Measurements from ENCODE around the gene SMURF1.
"Not testable (repeated sequence)": the region's sequence is repeated elsewhere in the genome, so short reads cannot be mapped to it uniquely, and the experiment has no call there.

SMURF1 gene

DNA sequence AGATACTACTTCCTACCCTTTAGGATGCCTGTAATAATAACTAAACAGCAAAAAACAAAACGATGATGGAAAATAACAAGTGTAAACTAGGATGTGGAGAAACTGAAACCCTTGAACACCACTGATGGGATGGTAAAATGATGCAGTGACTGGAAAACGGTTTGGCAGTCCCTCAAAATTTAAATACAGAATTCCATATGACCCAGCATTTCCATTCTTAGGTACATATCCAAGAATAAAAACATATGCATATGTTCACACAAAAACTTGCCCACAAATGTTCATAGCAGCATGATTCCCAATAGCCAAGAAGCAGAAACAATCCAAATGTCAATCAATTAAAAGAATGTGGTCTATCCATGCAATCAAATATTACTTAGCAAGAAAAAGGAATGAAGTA is 25.8 kb downstream of the SMURF1 start:
- no peak for DNase-seq

DNA sequence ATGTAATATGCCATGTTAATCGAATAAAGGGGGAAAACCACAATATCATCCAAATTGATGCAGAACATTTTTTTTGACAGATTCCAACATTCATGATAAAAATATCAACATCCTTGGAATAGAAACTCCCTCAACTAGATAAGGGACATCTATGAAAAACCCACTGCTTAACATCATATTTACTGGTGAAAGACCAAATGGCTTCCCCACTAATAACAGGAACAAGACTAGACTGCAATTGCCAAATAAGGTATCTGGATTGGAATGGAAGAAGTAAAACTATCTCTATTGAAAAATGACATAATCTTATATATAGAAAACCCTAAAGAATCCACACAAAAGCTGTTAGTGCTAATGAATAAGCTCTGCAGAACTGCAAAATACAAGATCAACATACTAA is 27.8 kb downstream of the SMURF1 start:
- no peak for DNase-seq

DNA sequence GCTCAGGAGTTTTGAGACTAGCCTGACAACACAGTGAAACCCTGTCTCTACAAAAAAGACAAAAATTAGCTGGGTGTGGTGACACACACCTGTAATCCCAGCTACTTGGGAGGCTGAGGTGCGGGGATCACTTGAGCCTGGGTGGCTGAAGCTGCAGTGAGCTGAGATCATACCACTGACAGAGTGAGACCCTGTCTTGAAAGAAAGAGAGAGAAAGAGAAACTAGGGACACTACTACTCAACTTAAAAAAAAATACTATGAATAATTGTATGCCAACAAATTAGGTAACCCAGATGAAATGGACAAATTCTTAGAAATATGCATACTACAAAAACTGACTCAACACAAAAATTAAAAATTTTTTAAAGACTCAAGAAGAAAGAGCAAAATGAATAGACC is 28.5 kb downstream of the SMURF1 start:
- no peak for DNase-seq

DNA sequence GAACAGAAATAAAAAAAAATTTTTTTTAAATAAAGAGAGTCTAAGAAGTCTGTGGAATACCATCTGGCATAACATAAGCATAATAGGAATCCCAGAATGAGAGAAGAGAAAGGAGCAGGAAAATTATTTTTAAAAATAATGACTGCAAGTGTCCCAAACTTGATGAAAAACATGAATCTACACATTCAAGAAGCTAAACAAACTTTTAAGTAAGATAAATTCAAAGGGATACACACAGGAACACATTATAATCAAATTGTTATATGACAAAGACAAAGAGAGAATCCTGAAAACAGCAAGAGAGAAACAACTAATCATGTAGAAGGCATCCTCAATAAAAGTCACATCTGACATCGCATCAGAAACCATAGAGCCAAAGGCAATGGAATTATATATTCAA is 30.9 kb downstream of the SMURF1 start:
- DNase-seq: no peak

DNA sequence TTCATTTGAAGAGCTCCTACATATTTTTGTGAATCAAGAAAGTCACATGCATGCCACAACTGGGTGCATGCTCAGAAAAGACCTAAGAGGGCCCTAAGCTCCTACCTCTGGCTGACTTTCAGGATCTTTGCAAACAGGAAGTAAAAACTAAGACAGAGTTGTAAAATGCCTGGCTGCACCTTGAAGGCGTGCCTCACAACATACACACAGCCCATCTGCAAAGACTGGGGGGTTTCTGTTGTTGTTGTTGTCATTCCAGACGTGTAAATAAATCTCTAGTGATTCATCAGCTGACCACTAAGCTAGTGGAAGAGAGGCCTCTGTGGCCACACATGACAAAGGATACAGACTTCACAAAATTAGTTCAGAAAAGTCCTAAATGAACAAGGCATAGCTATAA is 31.8 kb downstream of the SMURF1 start:
- no peak for DNase-seq

DNA sequence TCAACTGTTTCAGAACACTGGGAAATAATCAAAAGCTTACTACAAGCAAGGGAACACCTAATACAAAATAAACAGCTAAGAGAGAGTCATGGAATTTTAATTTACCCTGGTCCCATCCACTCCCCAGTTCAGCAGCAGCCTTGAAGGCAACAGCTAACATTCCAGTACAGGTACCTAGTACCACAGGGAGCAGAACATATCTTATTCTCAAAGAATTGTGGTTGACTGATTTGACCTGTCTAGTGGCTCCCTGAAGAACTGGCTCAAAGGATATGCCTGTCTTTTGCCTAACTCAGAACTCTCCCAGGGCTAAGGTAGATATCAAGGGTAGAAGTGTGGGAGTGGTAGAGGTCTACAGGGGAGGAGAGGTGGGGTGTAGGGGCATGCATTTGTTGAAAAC is 32.3 kb downstream of the SMURF1 start:
- no peak for DNase-seq

DNA sequence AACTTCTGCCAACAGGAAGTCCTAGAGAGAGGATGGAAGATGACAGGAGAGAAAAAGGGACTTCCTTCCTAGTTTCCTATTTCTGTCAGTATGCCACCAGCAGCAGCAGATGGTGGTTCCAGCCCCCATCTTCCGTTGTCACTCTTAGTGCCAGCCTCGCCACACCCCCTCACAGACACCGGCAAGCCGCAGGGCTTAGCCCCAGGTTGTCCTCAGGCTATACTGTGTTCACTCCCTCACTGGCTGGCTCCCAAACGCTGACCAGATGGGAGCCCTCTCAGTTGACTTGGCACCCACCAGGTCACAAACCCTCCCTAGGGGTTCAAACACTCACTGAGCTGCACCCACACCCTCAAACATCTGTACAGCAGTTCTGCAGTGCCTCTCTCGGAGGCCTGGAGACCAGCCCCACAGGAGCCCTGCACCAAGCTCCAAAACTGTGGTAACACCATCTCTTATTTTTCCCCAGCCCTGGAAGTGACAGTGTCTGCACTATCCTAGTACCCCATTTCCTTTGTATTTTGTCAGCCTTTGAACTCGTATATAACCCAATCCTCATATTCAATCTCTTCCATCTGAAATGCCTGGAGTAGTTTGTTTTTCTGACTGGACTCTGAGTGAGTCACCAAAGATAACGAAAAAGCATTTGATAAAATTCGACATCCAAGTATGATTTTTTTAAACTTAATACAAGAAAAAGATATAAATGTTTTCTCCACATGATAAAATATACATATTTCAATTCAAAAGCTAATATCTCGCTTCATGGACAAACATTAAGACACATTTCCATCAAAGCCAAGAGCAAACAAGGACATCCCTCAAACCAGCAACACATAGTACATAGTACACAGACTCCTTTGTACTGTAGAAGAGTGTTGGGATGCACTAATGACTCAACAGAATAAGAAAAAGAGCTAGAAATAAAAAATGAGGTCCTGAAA is 34.5 kb downstream of the SMURF1 start:
- DNase-seq: no peak

DNA sequence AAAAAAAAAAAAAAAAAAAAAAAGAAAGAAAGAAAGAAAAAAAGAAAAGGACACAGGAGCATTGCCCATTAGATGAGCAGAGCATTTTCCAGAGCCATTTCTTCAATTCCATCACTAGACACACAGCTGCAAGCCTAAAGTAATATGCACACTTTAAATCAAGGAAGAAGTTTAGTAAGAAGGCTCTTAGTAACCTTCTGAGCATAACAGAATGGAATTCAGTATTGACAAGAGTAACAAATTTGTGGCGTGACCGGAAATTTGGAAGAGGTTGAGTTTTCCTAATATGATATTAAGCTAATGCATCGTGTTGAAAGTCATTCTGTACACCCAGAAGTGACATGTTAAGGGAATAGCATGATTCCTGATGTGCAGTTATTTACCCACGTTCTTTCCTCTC is 35.3 kb downstream of the SMURF1 start:
- no peak for DNase-seq

DNA sequence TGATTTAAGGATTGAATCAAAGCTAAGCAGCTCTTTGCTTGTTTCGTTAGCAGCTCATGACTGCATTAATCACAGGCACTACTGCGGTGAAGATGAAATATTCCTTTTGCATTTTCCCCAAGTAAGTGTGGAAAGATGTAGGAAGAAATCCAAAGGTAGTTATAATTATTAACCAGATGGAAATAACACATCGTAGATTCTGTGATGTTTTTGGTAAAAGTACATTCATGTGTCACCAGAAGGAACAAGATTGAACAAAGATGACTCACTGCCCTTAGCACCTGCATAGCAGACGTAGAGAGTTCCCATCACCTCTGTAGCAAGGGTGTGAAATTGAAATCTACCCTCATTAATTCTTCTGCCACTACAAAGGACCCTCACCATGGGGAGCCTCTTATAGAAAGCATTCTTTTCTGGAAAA is 37.1 kb downstream of the SMURF1 start:
- DNase-seq: no peak

DNA sequence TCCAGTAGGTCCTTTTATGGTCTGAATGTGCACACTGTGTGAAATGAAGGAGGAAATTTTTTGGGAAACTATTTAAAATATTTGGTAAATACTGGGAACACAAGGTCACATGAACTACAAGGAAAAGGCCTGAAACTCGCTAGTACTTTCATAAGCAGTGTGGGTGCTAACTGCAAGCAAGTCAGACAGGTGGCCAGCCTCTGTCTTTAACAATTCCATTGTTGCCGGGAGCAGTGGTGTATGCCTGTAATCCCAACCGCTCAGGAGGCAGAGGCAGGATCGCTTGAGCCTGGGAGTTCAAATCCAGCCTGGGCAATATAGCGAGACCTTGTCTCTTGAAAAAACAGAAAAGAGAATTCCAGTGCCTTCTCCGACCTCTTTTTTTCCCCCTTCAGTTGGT is 37.5 kb downstream of the SMURF1 start:
- DNase-seq: no peak

DNA sequence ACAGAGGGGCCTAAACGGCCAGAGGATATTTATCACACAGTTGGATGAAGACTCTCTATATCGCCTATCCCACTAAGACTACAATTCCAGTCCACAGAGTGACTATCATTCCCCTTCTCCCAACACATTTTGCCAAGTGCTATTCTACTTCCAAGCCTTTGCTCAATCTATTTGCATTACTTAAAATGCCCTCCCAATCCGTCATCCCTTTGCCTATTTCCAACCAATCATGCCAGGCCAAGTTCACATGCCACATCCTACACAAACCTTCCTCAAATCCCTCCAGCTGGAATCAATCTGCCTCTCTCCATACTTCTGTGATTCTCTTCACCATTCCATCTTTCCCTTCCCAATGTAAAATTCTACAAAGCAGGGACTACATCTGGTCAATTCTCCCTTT is 38.2 kb downstream of the SMURF1 start:
- no peak for DNase-seq

DNA sequence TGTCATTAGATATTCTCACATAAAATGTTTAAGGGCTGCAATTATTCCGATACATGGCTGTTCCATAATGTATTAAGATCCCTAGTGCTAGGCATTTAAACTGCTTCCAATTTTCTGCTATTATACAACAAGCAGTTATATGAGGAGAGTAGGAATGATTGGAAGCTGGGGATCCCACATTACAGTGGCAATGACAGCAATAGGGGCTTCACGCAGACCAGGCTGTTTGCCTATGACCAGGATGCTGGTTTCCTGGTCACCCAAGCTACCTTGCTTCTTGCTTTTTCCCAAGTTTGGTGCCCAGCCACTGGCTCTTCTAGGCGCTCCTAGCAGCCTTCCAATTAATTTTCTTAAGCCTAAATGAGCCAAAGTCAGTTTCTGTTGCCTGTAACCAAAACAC is 39.3 kb downstream of the SMURF1 start:
- DNase-seq: no peak

DNA sequence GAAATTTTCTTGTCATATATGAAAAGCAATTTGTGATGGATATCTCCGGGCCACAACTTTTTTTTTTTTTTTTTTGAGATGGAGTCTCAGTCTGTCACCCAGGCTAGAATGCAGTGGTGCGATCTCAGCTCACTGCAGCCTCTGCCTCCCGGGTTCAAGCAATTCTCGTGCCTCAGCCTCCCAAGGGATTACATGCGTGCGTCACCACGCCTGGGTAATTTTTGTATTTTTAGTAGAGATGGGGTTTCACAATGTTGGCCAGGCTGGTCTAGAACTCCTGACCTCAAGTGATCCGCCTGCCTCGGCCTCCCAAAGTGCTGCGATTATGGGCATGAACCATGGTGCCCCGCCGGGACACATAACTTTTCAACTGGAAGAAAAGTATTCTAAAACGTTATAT is 40.1 kb downstream of the SMURF1 start:
- not testable (repeated sequence) for DNase-seq

DNA sequence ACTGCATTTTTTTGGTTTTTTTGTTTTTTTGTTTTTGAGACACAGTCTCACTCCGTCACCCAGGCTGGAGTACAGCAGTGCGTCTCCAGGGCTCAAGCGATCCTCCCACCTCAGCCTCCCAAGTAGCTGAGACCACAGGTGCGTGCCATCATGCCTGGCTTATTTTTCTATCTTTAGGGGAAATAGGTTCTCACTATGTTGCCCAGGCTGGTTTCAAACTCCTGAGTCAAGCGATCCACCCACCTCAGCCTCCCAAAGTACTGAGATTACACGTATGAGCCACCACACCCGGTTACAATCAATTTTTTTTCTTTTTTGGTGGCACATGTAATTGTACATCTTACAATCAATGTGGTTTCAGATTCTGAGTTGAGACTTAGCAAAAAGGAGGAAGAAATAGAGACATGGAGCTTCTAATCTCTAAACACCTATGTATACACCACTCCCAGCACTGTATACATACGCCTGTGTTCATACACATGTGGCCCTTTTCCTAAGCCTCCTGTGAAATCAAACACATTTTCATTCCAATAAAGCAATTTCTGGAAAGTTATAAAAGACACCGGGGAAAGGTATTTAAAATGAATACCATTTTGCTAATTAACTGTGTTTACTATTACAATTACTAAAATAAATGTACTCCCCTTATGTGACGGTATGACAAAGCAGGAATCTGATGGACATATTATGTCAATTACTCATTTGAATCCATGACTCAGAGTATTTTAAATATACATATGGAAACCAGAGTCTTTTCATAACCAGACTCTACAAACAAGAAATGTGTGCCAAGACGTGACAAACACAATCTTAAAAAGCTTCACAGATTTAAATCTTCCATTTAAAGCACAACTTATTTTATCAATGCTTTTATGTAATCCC is 40.9 kb downstream of the SMURF1 start:
- no peak for DNase-seq

DNA sequence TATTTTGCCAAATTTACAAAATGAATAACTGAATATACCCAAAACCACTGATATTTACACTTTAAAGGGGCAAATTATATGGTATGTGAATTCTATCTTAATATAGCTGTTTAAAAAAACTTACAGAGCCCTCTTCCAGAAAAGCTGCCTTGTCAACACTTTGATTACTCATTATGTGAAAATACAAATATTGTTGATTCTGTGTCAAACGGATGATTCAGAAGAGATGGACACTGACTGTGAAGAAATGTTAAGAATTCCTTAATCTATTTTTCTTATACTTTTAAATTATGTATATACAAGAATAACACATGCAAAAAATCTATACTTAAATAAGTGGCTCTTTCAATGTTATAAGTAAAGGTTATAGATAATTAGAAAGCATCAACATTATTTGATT is 41.5 kb downstream of the SMURF1 start:
- DNase-seq: no peak

DNA sequence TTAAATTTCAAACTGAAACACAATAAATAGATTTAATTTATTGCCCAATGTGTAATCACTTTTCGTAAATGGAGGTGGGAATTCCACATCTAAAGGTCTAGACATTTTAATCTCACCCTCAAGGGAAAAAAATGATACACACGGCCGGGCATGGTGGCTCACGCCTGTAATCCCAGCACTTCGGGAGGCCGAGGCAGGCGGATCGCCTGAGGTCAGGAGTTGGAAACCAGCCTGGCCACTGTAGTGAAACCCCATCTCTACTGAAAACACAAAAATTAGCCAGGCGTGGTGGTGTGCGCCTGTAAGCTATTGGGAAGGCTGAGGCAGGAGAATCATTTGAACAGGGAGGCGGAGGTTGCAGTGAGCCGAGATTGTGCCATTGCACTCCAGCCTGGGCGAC is 42.4 kb downstream of the SMURF1 start:
- not testable (repeated sequence) for DNase-seq

DNA sequence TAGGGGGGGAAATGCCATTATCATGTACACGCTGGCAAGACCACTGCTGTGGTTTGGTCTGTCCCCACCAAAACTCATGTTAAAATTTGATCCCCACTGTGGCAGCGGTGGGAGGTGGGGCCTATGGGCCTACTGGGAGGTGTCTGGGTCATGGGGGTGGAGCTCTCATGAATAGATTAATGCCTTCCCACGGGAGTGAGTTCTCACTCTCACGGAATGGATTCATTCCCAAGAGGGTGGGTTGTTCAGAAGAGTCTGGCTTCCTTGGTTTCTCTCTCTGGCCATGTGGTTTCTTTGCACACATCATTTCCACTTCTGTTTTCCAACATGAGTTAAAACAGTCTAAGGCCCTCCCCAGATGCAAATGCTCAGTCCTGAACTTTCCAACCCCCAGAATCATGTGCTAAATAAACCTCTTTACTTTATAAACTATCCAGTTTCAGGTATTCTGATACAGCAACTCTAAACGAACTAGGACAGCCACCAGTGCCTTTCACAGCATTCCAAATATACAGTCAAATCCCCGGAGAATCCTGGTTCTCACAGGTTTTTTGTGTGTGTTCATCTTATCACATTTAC is 44.3 kb downstream of the SMURF1 start:
- no peak for DNase-seq

DNA sequence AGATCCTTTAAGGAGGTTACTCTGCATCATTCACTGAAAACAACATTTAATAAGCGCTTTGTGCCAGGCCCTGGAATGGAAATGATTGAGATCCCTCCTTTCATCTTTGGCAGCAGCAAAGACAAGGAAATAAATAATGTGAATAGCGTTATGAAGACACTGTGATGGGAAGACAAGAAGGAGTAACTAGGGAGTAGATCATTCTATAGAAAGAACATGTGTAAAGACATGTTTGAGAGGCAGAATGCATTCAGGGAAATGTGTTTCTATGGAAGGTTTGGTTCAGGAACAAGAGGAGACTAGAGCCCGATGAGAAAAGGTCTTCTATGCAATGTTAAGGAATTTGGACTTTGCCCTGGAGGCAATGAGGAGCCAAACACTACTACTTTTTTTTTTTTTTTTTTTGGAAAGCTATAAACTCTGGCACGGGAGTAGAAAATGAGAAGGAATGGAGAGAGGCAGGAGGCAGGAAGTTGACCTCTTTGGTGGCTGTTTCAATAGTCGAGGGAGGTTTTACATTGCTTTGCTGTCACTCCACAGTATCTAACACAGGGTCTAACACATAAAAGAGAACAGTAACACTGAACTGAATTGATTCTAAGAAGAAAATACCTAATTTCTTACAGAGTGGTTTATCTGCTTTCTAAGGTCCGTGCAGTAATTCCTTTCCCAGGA is 44.9 kb downstream of the SMURF1 start:
- no peak for DNase-seq

DNA sequence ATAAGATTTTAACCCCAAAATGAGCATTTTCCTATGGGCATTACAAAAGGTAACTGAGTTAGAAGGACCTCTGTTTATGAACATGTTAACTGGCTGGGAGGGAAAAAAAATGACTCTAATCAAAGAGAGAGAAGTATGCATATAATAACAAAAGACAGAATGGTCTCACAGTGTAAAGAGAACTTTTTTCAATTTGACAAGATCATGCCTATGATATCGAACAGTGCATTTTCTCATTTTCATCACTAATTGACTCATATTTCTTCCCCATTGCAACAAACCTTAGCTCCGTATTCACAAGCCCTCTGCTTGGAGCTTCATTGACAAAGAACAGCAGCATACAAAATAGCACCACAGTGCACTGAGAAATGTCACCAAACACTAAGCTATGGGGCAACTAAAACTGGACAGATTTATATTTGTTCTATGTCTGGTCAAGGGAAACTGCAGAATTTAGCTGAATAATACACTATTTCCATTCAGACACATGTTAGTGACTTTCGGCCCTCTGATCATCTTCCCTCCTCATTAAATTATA is 45.6 kb downstream of the SMURF1 start:
- no peak for DNase-seq

DNA sequence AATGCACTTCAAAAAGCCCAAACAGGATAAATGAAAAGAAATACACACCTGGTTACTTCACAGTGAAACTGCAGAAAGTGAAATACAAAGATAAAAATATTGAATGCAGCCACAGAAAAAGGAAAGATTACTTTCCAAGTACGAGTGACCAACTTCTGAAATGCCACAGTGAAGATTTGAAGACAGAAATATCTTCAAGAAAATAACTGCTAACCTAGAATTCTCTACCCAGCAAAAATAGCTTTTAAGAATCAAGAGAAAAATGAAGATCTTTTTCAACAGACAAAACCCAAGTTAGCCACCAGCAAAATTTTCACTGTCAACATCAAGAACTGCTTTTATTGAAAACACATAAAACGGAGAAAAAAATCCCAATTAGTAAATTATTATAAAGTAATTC is 46.2 kb downstream of the SMURF1 start:
- no peak for DNase-seq

DNA sequence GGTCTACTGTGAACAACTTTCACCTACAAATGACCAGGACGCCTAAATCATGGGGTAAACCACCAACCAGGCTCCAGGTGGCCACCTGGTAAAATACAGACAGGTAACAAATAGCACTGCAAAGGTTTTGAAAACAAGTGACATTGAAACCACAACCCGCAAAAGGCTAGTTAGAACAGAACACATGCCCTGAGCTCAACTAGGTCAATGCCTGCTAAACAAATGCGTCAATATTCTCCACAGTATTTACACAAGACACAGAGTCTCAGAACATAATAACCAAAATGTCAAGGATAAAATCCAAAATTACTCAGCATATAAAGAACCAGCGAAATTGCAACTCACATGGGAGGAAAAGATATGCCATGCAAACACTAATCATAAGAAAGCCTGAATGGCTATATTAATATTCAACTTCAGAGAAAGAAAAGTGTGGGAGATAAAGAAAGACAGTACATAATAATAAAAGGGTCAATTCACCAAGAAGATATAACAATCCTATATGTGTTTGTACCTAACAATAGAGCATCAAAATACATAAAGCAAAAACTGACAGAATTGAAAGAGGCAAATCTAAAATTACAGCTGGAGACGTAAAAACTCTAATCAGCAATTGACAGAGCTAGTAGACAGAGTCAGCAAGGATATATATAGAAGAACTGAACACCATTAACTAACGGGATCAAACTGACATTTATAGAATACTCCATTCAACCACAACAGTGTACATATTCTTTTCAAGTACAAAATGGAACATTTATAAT is 47.6 kb downstream of the SMURF1 start:
- DNase-seq: no peak

DNA sequence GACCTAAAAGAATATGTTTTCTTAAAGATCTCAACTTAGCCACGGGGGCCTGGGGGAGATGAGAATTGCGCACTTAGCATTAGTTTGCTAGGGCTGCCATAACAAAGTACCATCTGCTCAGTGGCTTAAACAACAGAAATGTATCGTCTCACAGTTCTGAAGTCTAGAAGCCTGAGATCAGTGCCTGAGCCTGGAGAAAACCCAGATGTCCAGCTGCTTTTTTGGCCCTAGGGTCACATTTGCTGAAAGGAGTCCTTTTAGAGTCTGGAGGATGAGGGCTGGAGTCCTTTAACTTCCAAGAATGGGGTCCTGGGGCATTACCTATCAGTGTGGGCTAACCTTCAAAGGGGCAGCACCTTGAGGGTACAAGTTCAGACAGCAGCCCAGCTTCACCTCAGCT is 48.2 kb downstream of the SMURF1 start:
- no peak for DNase-seq

Measured in activated CD4-positive, CD25-positive, alpha-beta regulatory T cell treated with anti-CD3 and anti-CD28 coated beads, Interleukin-2, amount 50 U/mL, for 72 hours (primary cell).